ENCODE measurements around the gene FRMD4A.

- TF ChIP-seq RAD21 (IDR thresholded peaks at IDR 0.05; ENCODE audit: low read length) (no peak), YY1 (IDR thresholded peaks at IDR 0.05; ENCODE audit: low read depth) (no peak), EZH2phosphoT487 (IDR thresholded peaks at IDR 0.05; ENCODE audit: borderline replicate concordance, low read depth) (no peak), RXRA (IDR thresholded peaks at IDR 0.05; ENCODE audit: borderline replicate concordance, low read depth) (no peak), SMC3 (IDR thresholded peaks at IDR 0.05; ENCODE audit: low read depth, low read length) (no peak), TAF1 (IDR thresholded peaks at IDR 0.05; ENCODE audit: borderline replicate concordance, low read depth, low read length) (no peak), TCF12 (IDR thresholded peaks at IDR 0.05) (no peak), MAX (IDR thresholded peaks at IDR 0.05; ENCODE audit: low read depth) (no peak)
- TF ChIP-seq, protein P1, sequence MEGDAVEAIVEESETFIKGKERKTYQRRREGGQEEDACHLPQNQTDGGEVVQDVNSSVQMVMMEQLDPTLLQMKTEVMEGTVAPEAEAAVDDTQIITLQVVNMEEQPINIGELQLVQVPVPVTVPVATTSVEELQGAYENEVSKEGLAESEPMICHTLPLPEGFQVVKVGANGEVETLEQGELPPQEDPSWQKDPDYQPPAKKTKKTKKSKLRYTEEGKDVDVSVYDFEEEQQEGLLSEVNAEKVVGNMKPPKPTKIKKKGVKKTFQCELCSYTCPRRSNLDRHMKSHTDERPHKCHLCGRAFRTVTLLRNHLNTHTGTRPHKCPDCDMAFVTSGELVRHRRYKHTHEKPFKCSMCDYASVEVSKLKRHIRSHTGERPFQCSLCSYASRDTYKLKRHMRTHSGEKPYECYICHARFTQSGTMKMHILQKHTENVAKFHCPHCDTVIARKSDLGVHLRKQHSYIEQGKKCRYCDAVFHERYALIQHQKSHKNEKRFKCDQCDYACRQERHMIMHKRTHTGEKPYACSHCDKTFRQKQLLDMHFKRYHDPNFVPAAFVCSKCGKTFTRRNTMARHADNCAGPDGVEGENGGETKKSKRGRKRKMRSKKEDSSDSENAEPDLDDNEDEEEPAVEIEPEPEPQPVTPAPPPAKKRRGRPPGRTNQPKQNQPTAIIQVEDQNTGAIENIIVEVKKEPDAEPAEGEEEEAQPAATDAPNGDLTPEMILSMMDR (IDR thresholded peaks at IDR 0.05), result no peak
- TF ChIP-seq, protein P2, sequence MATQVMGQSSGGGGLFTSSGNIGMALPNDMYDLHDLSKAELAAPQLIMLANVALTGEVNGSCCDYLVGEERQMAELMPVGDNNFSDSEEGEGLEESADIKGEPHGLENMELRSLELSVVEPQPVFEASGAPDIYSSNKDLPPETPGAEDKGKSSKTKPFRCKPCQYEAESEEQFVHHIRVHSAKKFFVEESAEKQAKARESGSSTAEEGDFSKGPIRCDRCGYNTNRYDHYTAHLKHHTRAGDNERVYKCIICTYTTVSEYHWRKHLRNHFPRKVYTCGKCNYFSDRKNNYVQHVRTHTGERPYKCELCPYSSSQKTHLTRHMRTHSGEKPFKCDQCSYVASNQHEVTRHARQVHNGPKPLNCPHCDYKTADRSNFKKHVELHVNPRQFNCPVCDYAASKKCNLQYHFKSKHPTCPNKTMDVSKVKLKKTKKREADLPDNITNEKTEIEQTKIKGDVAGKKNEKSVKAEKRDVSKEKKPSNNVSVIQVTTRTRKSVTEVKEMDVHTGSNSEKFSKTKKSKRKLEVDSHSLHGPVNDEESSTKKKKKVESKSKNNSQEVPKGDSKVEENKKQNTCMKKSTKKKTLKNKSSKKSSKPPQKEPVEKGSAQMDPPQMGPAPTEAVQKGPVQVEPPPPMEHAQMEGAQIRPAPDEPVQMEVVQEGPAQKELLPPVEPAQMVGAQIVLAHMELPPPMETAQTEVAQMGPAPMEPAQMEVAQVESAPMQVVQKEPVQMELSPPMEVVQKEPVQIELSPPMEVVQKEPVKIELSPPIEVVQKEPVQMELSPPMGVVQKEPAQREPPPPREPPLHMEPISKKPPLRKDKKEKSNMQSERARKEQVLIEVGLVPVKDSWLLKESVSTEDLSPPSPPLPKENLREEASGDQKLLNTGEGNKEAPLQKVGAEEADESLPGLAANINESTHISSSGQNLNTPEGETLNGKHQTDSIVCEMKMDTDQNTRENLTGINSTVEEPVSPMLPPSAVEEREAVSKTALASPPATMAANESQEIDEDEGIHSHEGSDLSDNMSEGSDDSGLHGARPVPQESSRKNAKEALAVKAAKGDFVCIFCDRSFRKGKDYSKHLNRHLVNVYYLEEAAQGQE (IDR thresholded peaks at IDR 0.05; ENCODE audit: low read depth, low read length), result no peak
Observed at GRCh38 chr10:13961853-13962252, 368.9 kb downstream of the FRMD4A start.
